B cell (primary cell): ENCODE measurements around the gene TCERG1L. TPM values are rescaled to one million over a fixed set of nuclear protein-coding genes. Genes with fewer than 3 reads are reported as not detected.

Experiments used
- ATAC-seq: fragments of 200-7000 bp; cut with Tn5 transposase; one replicate; pipeline ENCODE4 v1.10.0; 2021; ENCODE audit warnings: low read depth, mild to moderate bottlenecking, moderate number of reproducible peaks, moderate library complexity
- CTCF ChIA-PET: fragments of 350-600 bp; sonication (Branson Sonifier 250); formaldehyde crosslinking; loops from one replicate; lab custom pipeline; 2021; ENCODE audit warnings: antibody characterized with exemption, inconsistent platforms; lab: Charles Lee
- POLR2A ChIA-PET: fragments of 350-600 bp; sonication (Branson Sonifier 250); formaldehyde crosslinking; loops from one replicate; lab custom pipeline; 2021; ENCODE audit warnings: antibody characterized with exemption; lab: Charles Lee
- DNase-seq: peaks from one replicate; pipeline ENCODE4 v3.0.0; 2013
- H2AFZ ChIP-seq: 2 replicates; pipeline ENCODE4 v1.6.1; 2012; ENCODE audit warnings: mild to moderate bottlenecking, low read depth, low read length; ENCODE audit not compliant: insufficient read depth, poor library complexity, severe bottlenecking
- H3K27ac ChIP-seq, 2 donors: 1 replicate in 1 of 2; 2 replicates in 1 of 2; pipeline ENCODE4 v1.5.1; 2012 to 2013; ENCODE audit warnings: low read length in 2 of 2, mild to moderate bottlenecking in 2 of 2, moderate library complexity in 1 of 2
- H3K27me3 ChIP-seq, 4 experiments: fragments of 200-600 bp in 1 of 4; sonication (generic) in 1 of 4; replicated peaks in 1 of 4; 1 replicate in 2 of 4; 2 replicates in 2 of 4; pipeline versions ENCODE4 v1.6.1 to v1.7.0; 2013 to 2016; ENCODE audit warnings: low read length in 3 of 4, mild to moderate bottlenecking in 2 of 4, mixed read lengths in 1 of 4, moderate library complexity in 1 of 4; ENCODE audit not compliant: insufficient read depth in 4 of 4, control insufficient read depth in 3 of 4; ENCODE audit errors: control extremely low read depth in 1 of 4
- H3K36me3 ChIP-seq, 2 experiments: replicated peaks in 1 of 2; 1 replicate in 1 of 2; 2 replicates in 1 of 2; pipeline versions ENCODE4 v1.6.1 to v1.7.1; 2013; ENCODE audit warnings: low read length in 1 of 2; ENCODE audit not compliant: insufficient read depth in 2 of 2, control insufficient read depth in 1 of 2; ENCODE audit errors: control extremely low read depth in 1 of 2, extremely low read depth in 1 of 2
- H3K4me1 ChIP-seq, 2 donors: fragments of 200-600 bp in 1 of 2; sonication (generic) in 1 of 2; 1 replicate in 1 of 2; 2 replicates in 1 of 2; pipeline versions ENCODE4 v1.5.1 to v1.6.1; 2013 to 2017; ENCODE audit warnings: low read length in 2 of 2; ENCODE audit not compliant: control insufficient read depth in 2 of 2, insufficient read depth in 2 of 2
- H3K4me2 ChIP-seq: replicated peaks from 2 replicates; pipeline ENCODE3; 2012; ENCODE audit warnings: mild to moderate bottlenecking, low read depth, low read length; ENCODE audit not compliant: poor library complexity, severe bottlenecking
- H3K4me3 ChIP-seq, 5 experiments: fragments of 200-600 bp in 1 of 5; sonication (generic) in 1 of 5; 1 replicate in 3 of 5; 2 replicates in 2 of 5; pipeline versions ENCODE4 v1.5.1 to v1.7.0; 2011 to 2016; ENCODE audit warnings: low read length in 4 of 5, mild to moderate bottlenecking in 4 of 5, low read depth in 2 of 5, control low read depth in 1 of 5, moderate library complexity in 1 of 5; ENCODE audit not compliant: insufficient read depth in 1 of 5; ENCODE audit errors: control extremely low read depth in 1 of 5, extremely low read depth in 1 of 5
- H3K79me2 ChIP-seq: fragments of 200-600 bp; sonication (generic); one replicate; pipeline ENCODE4 v1.6.0; 2016; ENCODE audit warnings: low read length; ENCODE audit not compliant: control insufficient read depth, insufficient read depth
- H3K9ac ChIP-seq: fragments of 200-600 bp; sonication (generic); 2 replicates; pipeline ENCODE4 v1.6.1; 2017; ENCODE audit warnings: mild to moderate bottlenecking, low read length, moderate library complexity
- H3K9me3 ChIP-seq, 3 donors: one replicate each; pipeline versions ENCODE4 v1.6.1 to v1.7.1; 2013; ENCODE audit warnings: low read length in 2 of 3; ENCODE audit not compliant: control insufficient read depth in 2 of 3, insufficient read depth in 1 of 3; ENCODE audit errors: control extremely low read depth in 1 of 3
- H4K20me1 ChIP-seq: 2 replicates; pipeline ENCODE4 v1.6.0; 2012; ENCODE audit warnings: mild to moderate bottlenecking, low read length; ENCODE audit not compliant: insufficient read depth, control insufficient read depth, poor library complexity, severe bottlenecking
- H3K27ac Mint-ChIP-seq: one replicate; pipeline ENCODE4 v1.8.0; 2021; ENCODE audit warnings: mixed read lengths
- H3K27me3 Mint-ChIP-seq: one replicate; pipeline ENCODE4 v1.8.0; 2021; ENCODE audit warnings: mixed read lengths
- H3K4me1 Mint-ChIP-seq: one replicate; pipeline ENCODE4 v1.8.0; 2021; ENCODE audit warnings: mixed read lengths
- H3K4me3 Mint-ChIP-seq: one replicate; pipeline ENCODE4 v1.8.0; 2021; ENCODE audit warnings: mixed read lengths
- H3K9me3 Mint-ChIP-seq: one replicate; pipeline ENCODE4 v1.8.0; 2022; ENCODE audit warnings: mixed read lengths; ENCODE audit not compliant: insufficient read depth
- EZH2 ChIP-seq: IDR thresholded peaks from 2 replicates; pipeline ENCODE4 v1.6.1; 2012; ENCODE audit warnings: borderline replicate concordance, low read depth, mild to moderate bottlenecking, moderate library complexity, low read length; ENCODE audit not compliant: insufficient read depth, poor library complexity, severe bottlenecking
- WGBS: methylation state at CpG from one replicate; pipeline ENCODE4 v1.1.5; 2013; ENCODE audit warnings: missing lambda C conversion rate; ENCODE audit not compliant: insufficient coverage; 5-methylcytosine and 5-hydroxymethylcytosine counted together
- intact Hi-C: fragments of 100-400 bp; cut with micrococcal nuclease; formaldehyde crosslinking; loops from one replicate; pipeline ENCODE4 v1.10.0; 2022
- polyA plus RNA-seq: library from polyadenylated mRNA; depleted of rRNA; stranded (reverse); fragments of >200 nt; gene quantifications from 2 replicates; pipeline ENCODE4 v1.2.3, GENCODE V29; 2012
- total RNA-seq, 2 donors: library from RNA; stranded (reverse); fragments of 120-200 nt in 1 of 2; gene quantifications; 1 replicate in 1 of 2; 2 replicates in 1 of 2; pipeline versions ENCODE4 v1.2.3 to v1.2.4, GENCODE V29; 2013 to 2022
- TF ChIP-seq, protein P1 (sequence below): fragments of 200-600 bp; IDR thresholded peaks from one replicate; pipeline ENCODE4 v1.8.0; 2022; ENCODE audit warnings: antibody characterized with exemption, mild to moderate bottlenecking

The TCERG1L gene
- total and polyA plus RNA-seq, 2 donors (not counting 1 experiment from before 2014, with no cell fraction given): 0.10 TPM; not detected in 1

DNA sequence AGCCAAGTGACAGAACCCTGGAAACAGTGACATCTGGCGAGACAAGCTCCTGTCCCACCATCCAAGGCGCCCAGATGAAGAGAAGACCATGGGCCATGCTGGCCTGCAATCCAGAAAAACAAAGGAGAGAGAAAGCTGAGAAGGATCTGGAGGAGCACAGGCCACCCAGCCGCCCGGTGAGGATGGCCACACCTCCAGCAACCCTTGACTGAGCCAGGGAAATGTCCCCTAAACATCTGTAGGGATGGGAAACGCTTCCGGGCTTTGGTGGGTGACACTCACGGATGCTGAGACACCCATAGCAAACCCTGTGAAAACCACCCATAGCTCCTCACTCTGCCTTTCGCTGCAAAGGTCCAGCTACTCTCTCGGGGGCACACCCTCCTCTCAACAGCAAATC lies 32.0 kb downstream of the TCERG1L start:
- intact Hi-C loops: no loop called here
- Mint-ChIP-seq H3K27ac (no peak overlapping the region), H3K4me1 (no peaks in the 10 kb centered on the region), H3K4me3 (no peak overlapping the region), H3K9me3 (no peaks in the 10 kb centered on the region), H3K27me3 (no peaks in the 10 kb centered on the region)
- POLR2A ChIA-PET: no interaction called here
- peaks cover 0 to 20% (median 0%) of the 10 kb centered on the region in 3 donors for H3K9me3 ChIP-seq
- H3K9ac ChIP-seq: no peak overlapping the region
- H2AFZ ChIP-seq: no peak overlapping the region
- no peaks in the 10 kb centered on the region for H3K79me2 ChIP-seq
- no peak for ATAC-seq
- no peak overlapping the region for H3K4me2 ChIP-seq
- H4K20me1 ChIP-seq: no peaks in the 10 kb centered on the region
- H3K4me1 ChIP-seq: no peaks in the 10 kb centered on the region
- CTCF ChIA-PET: no interaction called here
- TF ChIP-seq EZH2: no peak
- TF ChIP-seq, protein P1, sequence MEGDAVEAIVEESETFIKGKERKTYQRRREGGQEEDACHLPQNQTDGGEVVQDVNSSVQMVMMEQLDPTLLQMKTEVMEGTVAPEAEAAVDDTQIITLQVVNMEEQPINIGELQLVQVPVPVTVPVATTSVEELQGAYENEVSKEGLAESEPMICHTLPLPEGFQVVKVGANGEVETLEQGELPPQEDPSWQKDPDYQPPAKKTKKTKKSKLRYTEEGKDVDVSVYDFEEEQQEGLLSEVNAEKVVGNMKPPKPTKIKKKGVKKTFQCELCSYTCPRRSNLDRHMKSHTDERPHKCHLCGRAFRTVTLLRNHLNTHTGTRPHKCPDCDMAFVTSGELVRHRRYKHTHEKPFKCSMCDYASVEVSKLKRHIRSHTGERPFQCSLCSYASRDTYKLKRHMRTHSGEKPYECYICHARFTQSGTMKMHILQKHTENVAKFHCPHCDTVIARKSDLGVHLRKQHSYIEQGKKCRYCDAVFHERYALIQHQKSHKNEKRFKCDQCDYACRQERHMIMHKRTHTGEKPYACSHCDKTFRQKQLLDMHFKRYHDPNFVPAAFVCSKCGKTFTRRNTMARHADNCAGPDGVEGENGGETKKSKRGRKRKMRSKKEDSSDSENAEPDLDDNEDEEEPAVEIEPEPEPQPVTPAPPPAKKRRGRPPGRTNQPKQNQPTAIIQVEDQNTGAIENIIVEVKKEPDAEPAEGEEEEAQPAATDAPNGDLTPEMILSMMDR: no peak
- H3K27me3 ChIP-seq: no peaks in the 10 kb centered on the region
- H3K27ac ChIP-seq: no peak overlapping the region
- no peaks in the 10 kb centered on the region for H3K36me3 ChIP-seq
- WGBS: 80% methylated on average over 7 of the region's 9 CpGs
- DNase-seq: no peak
- no peak overlapping the region for H3K4me3 ChIP-seq

DNA sequence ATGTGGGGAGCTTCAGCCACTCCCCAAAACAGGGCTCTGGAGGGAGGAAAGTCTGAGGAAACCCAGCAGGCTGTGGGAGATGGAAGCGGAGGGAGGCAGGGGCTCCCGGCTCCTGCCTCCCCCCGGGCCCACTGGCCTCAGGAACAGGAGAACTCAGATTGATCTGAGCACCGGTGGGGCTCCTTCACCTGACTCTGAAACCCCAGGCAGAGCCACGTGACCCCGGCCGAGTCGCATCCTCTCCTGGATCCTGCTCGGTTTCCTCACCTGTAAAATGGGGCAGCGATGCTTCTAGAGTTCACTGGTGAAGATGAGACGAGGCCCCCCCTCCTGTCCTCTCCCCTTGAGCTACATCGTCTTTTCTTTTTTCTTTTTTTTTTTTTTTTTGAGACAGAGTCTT lies 33.6 kb downstream of the TCERG1L start:
- no peaks in the 10 kb centered on the region for H4K20me1 ChIP-seq
- ChIA-PET POLR2A (no interaction called here), CTCF (no interaction called here)
- H3K27me3 Mint-ChIP-seq: no peaks in the 10 kb centered on the region
- no peak overlapping the region for H3K27ac Mint-ChIP-seq
- no peaks in the 10 kb centered on the region for H3K4me1 Mint-ChIP-seq
- DNase-seq (no peak), ATAC-seq (no peak)
- intact Hi-C loops: no loop called here
- TF ChIP-seq, protein P1: no peak
- no peak overlapping the region for H3K4me3 ChIP-seq
- H3K4me1 ChIP-seq: no peaks in the 10 kb centered on the region
- H3K4me2 ChIP-seq: no peak overlapping the region
- no peak overlapping the region for H2AFZ ChIP-seq
- no peaks in the 10 kb centered on the region for H3K79me2 ChIP-seq
- no peak overlapping the region for H3K9ac ChIP-seq
- H3K9me3 Mint-ChIP-seq: no peaks in the 10 kb centered on the region
- H3K27ac ChIP-seq: no peak overlapping the region
- no peak overlapping the region for H3K4me3 Mint-ChIP-seq
- H3K36me3 ChIP-seq: no peaks in the 10 kb centered on the region
- H3K27me3 ChIP-seq: no peaks in the 10 kb centered on the region
- H3K9me3 ChIP-seq: peaks cover 0 to 19% (median 0%) of the 10 kb centered on the region in 3 donors
- 93% methylated on average over 12 of the region's 12 CpGs for WGBS
